Neural progenitor cell (in vitro differentiated cells): Measurements from ENCODE around the gene GMCL2. TPM values are rescaled to one million over a fixed set of nuclear protein-coding genes. Genes with fewer than 3 reads are reported as not detected.

ENCODE experiments used
- DNase-seq: peaks from one replicate; pipeline ENCODE4 v3.0.0-alpha.2; 2016; ENCODE audit warnings: low spot score
- H2AFZ ChIP-seq: fragments of 200-600 bp; sonication (generic); replicated peaks from 2 replicates; pipeline ENCODE4 v1.6.1; 2016; ENCODE audit warnings: antibody characterized with exemption
- H3F3A ChIP-seq: fragments of 200-600 bp; sonication (generic); 2 replicates; pipeline ENCODE4 v1.6.1; 2016; ENCODE audit warnings: antibody characterized with exemption, low read depth
- H3K27ac ChIP-seq: fragments of 200-600 bp; sonication (generic); 2 replicates; pipeline ENCODE4 v1.5.1; 2016; ENCODE audit warnings: mild to moderate bottlenecking
- H3K27me3 ChIP-seq: fragments of 200-600 bp; sonication (generic); 2 replicates; pipeline ENCODE4 v1.6.1; 2016; ENCODE audit warnings: mild to moderate bottlenecking, moderate library complexity
- H3K36me3 ChIP-seq: fragments of 200-600 bp; sonication (generic); 2 replicates; pipeline ENCODE4 v1.5.1; 2016
- H3K4me1 ChIP-seq: fragments of 200-600 bp; sonication (generic); 2 replicates; pipeline ENCODE4 v1.6.1; 2016; ENCODE audit warnings: mixed run types
- H3K4me2 ChIP-seq: fragments of 200-600 bp; sonication (generic); 2 replicates; pipeline ENCODE4 v1.6.1; 2016
- H3K4me3 ChIP-seq: fragments of 200-600 bp; sonication (generic); 2 replicates; pipeline ENCODE4 v1.5.1; 2016
- H3K79me2 ChIP-seq: fragments of 200-600 bp; sonication (generic); 2 replicates; pipeline ENCODE4 v1.6.1; 2016; ENCODE audit warnings: low read depth
- H3K9ac ChIP-seq: fragments of 200-600 bp; sonication (generic); 2 replicates; pipeline ENCODE4 v1.6.1; 2016
- H3K9me3 ChIP-seq: fragments of 200-600 bp; sonication (generic); 2 replicates; pipeline ENCODE4 v1.5.1; 2016; ENCODE audit warnings: low read depth
- H4K20me1 ChIP-seq: fragments of 200-600 bp; sonication (generic); 2 replicates; pipeline ENCODE4 v1.6.1; 2016; ENCODE audit warnings: low read depth
- H3K27ac Mint-ChIP-seq: 3 replicates; pipeline ENCODE4 v1.8.0; 2021; ENCODE audit warnings: mixed read lengths
- H3K27me3 Mint-ChIP-seq: 2 replicates; pipeline ENCODE4 v1.8.0; 2022; ENCODE audit warnings: low read depth, mild to moderate bottlenecking, inconsistent platforms, moderate library complexity, mixed read lengths; ENCODE audit not compliant: insufficient read depth
- H3K36me3 Mint-ChIP-seq: 3 replicates; pipeline ENCODE4 v1.8.0; 2021; ENCODE audit warnings: mixed read lengths
- H3K4me1 Mint-ChIP-seq: 3 replicates; pipeline ENCODE4 v1.8.0; 2021; ENCODE audit warnings: mixed read lengths
- H3K4me3 Mint-ChIP-seq: 3 replicates; pipeline ENCODE4 v1.8.0; 2021; ENCODE audit warnings: mild to moderate bottlenecking, moderate library complexity, mixed read lengths
- H3K9me3 Mint-ChIP-seq: 3 replicates; pipeline ENCODE4 v1.8.0; 2020; ENCODE audit warnings: mixed read lengths
- EZH2 ChIP-seq: fragments of 200-600 bp; sonication (generic); IDR thresholded peaks from 2 replicates; pipeline ENCODE4 v1.6.1; 2017; ENCODE audit warnings: antibody characterized with exemption, mild to moderate bottlenecking, moderate library complexity
- EZH2phosphoT487 ChIP-seq: fragments of 200-600 bp; sonication (generic); IDR thresholded peaks from 2 replicates; pipeline ENCODE4 v1.6.1; 2017; ENCODE audit warnings: antibody characterized with exemption
- total RNA-seq: library from RNA; depleted of rRNA; stranded (reverse); fragments of >200 nt; gene quantifications from 2 replicates; pipeline ENCODE4 v1.2.3, GENCODE V29; 2015; ENCODE audit warnings: low replicate concordance
- TF ChIP-seq, protein P1 (sequence below): fragments of 200-600 bp; sonication (generic); IDR thresholded peaks from 2 replicates; pipeline ENCODE4 v1.5.1; 2017; ENCODE audit warnings: antibody characterized with exemption, mild to moderate bottlenecking

Gene GMCL2
- total RNA-seq, 1 donor from 2014 or later = not detected

- H3K4me3 ChIP-seq = peak overlapping the region; percentile 94
- peaks cover 29% of the 10 kb centered on the region for H3K36me3 Mint-ChIP-seq
- peak; percentile 84 for DNase-seq
- H3K27ac ChIP-seq = peak overlapping the region; percentile 85
- H2AFZ ChIP-seq = no peak overlapping the region
- H3K4me3 Mint-ChIP-seq = peak overlapping the region; percentile 86
- peaks cover 9% of the 10 kb centered on the region for H3K27me3 ChIP-seq
- peaks cover 25% of the 10 kb centered on the region for H3K4me1 Mint-ChIP-seq
- no peaks in the 10 kb centered on the region for H3K9me3 ChIP-seq
- peaks cover 64% of the 10 kb centered on the region for H3F3A ChIP-seq
- H3K36me3 ChIP-seq = peaks cover 17% of the 10 kb centered on the region
- peak overlapping the region; percentile 97 for H3K9ac ChIP-seq
- peaks cover 2% of the 10 kb centered on the region for H3K9me3 Mint-ChIP-seq
- H3K79me2 ChIP-seq = peaks cover 64% of the 10 kb centered on the region
- H3K27me3 Mint-ChIP-seq = peaks cover 28% of the 10 kb centered on the region
- H3K4me1 ChIP-seq = peaks cover 16% of the 10 kb centered on the region
- peaks cover 52% of the 10 kb centered on the region for H4K20me1 ChIP-seq
- no peak overlapping the region for H3K27ac Mint-ChIP-seq
- H3K4me2 ChIP-seq = peak overlapping the region; percentile 88
- TF ChIP-seq EZH2phosphoT487 (no peak), EZH2 (no peak)
- TF ChIP-seq, protein P1, sequence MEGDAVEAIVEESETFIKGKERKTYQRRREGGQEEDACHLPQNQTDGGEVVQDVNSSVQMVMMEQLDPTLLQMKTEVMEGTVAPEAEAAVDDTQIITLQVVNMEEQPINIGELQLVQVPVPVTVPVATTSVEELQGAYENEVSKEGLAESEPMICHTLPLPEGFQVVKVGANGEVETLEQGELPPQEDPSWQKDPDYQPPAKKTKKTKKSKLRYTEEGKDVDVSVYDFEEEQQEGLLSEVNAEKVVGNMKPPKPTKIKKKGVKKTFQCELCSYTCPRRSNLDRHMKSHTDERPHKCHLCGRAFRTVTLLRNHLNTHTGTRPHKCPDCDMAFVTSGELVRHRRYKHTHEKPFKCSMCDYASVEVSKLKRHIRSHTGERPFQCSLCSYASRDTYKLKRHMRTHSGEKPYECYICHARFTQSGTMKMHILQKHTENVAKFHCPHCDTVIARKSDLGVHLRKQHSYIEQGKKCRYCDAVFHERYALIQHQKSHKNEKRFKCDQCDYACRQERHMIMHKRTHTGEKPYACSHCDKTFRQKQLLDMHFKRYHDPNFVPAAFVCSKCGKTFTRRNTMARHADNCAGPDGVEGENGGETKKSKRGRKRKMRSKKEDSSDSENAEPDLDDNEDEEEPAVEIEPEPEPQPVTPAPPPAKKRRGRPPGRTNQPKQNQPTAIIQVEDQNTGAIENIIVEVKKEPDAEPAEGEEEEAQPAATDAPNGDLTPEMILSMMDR = no peak
Observed at GRCh38 chr5:178204935-178205748, 18.0 kb upstream of the GMCL2 start.

GRCh38 chr5:178204182-178204934 lies 17.2 kb upstream of the GMCL2 start, which contains the start of gene HNRNPAB:
Gene HNRNPAB, plus strand, starts transcription at chr5:178204533. Its CDS starts 305 bp downstream, at chr5:178204838.
- Mint-ChIP-seq H3K4me1 (peaks cover 29% of the 10 kb centered on the region), H3K4me3 (peak within 1 kb of the TSS; percentile 99), H3K27me3 (peaks cover 23% of the 10 kb centered on the region), H3K9me3 (peaks cover 2% of the 10 kb centered on the region), H3K36me3 (peaks cover 24% of the 10 kb centered on the region), H3K27ac (peak within 1 kb of the TSS; percentile 99)
- peaks cover 16% of the 10 kb centered on the region for H3K4me1 ChIP-seq
- H3K9me3 ChIP-seq = no peaks in the 10 kb centered on the region
- peak within 1 kb of the TSS; percentile 52 for H2AFZ ChIP-seq
- peak within 1 kb of the TSS; percentile 97 for H3K9ac ChIP-seq
- peak within 1 kb of the TSS; percentile 88 for H3K4me2 ChIP-seq
- peak within 1 kb of the TSS; percentile 94 for H3K4me3 ChIP-seq
- DNase-seq = peak; percentile 98
- H4K20me1 ChIP-seq = peaks cover 44% of the 10 kb centered on the region
- peak within 1 kb of the TSS; percentile 85 for H3K27ac ChIP-seq
- peaks cover 9% of the 10 kb centered on the region for H3K27me3 ChIP-seq
- TF ChIP-seq EZH2phosphoT487 (no peak), EZH2 (no peak)
- TF ChIP-seq, protein P1 = no peak
- H3K79me2 ChIP-seq = peaks cover 56% of the 10 kb centered on the region
- peaks cover 17% of the 10 kb centered on the region for H3K36me3 ChIP-seq
- peaks cover 58% of the 10 kb centered on the region for H3F3A ChIP-seq

- Histone ChIP-seq H3K27ac (no peak overlapping the region), H3K36me3 (peaks cover 17% of the 10 kb centered on the region), H2AFZ (peak overlapping the region; percentile 52), H3K9ac (no peak overlapping the region), H3K9me3 (no peaks in the 10 kb centered on the region), H3K27me3 (peaks cover 9% of the 10 kb centered on the region), H3K4me1 (peaks cover 16% of the 10 kb centered on the region), H3K4me2 (peak overlapping the region; percentile 80), H4K20me1 (peaks cover 37% of the 10 kb centered on the region), H3F3A (peaks cover 52% of the 10 kb centered on the region), H3K79me2 (peaks cover 50% of the 10 kb centered on the region), H3K4me3 (peak overlapping the region; percentile 94)
- Mint-ChIP-seq H3K9me3 (peaks cover 2% of the 10 kb centered on the region), H3K4me3 (peak overlapping the region; percentile 99), H3K36me3 (peaks cover 19% of the 10 kb centered on the region), H3K4me1 (peaks cover 29% of the 10 kb centered on the region), H3K27me3 (peaks cover 20% of the 10 kb centered on the region), H3K27ac (no peak overlapping the region)
- no peak for DNase-seq
- no peak for TF ChIP-seq EZH2
- TF ChIP-seq, protein P1 = no peak
- no peak for TF ChIP-seq EZH2phosphoT487
Observed at GRCh38 chr5:178203670-178204181, 16.6 kb upstream of the GMCL2 start.
